GM12874 (cell line): ENCODE data around the gene KYNU.

Experiments
- CTCF ChIP-seq: IDR thresholded peaks from 2 replicates; pipeline ENCODE4 v1.5.1; 2011; ENCODE audit warnings: low read depth, mild to moderate bottlenecking, control low read depth, low read length, moderate library complexity; ENCODE audit not compliant: insufficient read depth

Gene KYNU

GRCh38 chr2:142879151-142879550 is 1.7 kb downstream of the KYNU start:
- TF ChIP-seq CTCF: no peak

GRCh38 chr2:142880279-142880678 is 2.8 kb downstream of the KYNU start:
- no peak for TF ChIP-seq CTCF

DNA sequence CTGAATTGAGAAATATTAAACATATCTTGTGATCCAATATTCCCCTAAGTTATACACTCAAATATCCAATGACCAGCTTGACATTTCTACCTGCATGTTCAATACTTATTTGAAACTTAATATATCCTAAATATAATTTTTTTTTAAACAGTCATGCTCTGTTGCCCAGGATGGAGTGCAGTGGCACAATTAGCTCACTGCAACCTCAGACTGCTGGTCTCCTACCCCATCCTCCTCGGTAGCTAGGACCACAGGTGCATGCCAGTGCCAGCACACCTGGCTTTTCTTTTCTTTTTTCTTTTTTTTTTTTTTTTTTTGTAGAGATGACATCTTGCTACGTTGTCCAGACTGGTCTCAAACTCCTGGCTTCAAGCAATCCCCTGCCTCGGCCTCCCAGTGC is 4.2 kb downstream of the KYNU start:
- no peak for TF ChIP-seq CTCF

DNA sequence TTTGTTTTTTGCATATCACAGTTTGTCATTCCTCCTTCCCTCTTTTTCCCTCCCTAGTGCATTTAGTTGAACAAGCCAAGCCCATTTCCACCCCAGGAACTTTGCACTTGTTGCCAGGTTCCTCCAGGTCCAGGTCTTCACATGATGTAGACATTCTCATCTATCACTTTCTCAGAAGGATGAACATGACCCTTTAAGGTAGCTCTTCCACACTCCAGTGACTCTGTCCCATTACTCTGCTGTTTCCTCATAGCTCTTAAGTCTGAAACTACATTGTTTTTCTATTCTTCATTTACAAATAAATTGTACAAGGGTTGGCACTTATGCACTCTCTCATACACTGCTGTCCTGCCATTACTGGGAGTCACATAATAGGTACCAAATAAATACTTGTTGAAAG is 6.1 kb downstream of the KYNU start:
- TF ChIP-seq CTCF: no peak

- TF ChIP-seq CTCF: no peak
Measured at GRCh38 chr2:142885543-142885942, 8.1 kb downstream of the KYNU start.

GRCh38 chr2:142892715-142893114 is 15.3 kb downstream of the KYNU start:
- no peak for TF ChIP-seq CTCF

DNA sequence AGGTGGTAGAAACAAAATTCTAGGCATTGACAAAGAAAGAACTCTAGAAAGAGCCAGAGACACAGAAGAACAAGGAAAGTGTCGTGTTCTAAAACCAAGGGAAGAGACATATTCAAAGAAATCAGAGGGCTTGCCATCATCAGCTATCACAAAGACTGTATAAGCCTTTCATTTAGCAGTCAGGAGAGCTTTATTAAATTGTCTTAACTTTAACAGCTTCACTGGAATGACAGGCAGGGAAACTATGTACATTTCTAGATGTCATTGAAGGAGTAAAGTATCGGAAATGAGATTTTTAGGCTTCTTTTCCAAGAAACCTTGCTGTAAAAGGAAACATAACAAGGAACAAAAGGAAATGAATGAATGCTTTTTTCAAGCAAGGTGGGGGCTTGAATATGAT is 15.8 kb downstream of the KYNU start:
- TF ChIP-seq CTCF: no peak

- TF ChIP-seq CTCF: no peak
Measured at GRCh38 chr2:142897807-142898206, 20.3 kb downstream of the KYNU start.
